ENCODE data around the gene MATCAP1. TPM values are rescaled to one million over a fixed set of nuclear protein-coding genes. Genes with fewer than 3 reads are reported as not detected.

The MATCAP1 gene
- total RNA-seq, 4 donors from 2014 or later: 20.3 to 50.0 (median 32.4) TPM

- Histone ChIP-seq H3K9me3 (no peaks in the 10 kb centered on the region), H3K4me1 (peaks cover 7 to 31% of the 10 kb centered on the region in 2 donors), H3K36me3 (peaks cover 25 to 28% of the 10 kb centered on the region in 2 donors), H3K27me3 (no peaks in the 10 kb centered on the region), H3K27ac (peak overlapping the region in 1 of 3 donors; percentile 28), H3K4me3 (replicated peaks in 1 of 3) (no peak overlapping the region)
- DNase-seq: peak; percentile 61 to 70
- 89 to 94% methylated on average over 4 of the region's 4 CpGs for WGBS, 2 donors
- intact Hi-C loops (cut with DNase I): no loop called here
- no peak for TF ChIP-seq POLR2A (IDR thresholded peaks at IDR 0.05)
- TF ChIP-seq, protein P1, sequence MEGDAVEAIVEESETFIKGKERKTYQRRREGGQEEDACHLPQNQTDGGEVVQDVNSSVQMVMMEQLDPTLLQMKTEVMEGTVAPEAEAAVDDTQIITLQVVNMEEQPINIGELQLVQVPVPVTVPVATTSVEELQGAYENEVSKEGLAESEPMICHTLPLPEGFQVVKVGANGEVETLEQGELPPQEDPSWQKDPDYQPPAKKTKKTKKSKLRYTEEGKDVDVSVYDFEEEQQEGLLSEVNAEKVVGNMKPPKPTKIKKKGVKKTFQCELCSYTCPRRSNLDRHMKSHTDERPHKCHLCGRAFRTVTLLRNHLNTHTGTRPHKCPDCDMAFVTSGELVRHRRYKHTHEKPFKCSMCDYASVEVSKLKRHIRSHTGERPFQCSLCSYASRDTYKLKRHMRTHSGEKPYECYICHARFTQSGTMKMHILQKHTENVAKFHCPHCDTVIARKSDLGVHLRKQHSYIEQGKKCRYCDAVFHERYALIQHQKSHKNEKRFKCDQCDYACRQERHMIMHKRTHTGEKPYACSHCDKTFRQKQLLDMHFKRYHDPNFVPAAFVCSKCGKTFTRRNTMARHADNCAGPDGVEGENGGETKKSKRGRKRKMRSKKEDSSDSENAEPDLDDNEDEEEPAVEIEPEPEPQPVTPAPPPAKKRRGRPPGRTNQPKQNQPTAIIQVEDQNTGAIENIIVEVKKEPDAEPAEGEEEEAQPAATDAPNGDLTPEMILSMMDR (IDR thresholded peaks at IDR 0.05): no peak
These were observed 36.2 kb downstream of the MATCAP1 start for GRCh38 chr16:67147437-67148140.

DNA sequence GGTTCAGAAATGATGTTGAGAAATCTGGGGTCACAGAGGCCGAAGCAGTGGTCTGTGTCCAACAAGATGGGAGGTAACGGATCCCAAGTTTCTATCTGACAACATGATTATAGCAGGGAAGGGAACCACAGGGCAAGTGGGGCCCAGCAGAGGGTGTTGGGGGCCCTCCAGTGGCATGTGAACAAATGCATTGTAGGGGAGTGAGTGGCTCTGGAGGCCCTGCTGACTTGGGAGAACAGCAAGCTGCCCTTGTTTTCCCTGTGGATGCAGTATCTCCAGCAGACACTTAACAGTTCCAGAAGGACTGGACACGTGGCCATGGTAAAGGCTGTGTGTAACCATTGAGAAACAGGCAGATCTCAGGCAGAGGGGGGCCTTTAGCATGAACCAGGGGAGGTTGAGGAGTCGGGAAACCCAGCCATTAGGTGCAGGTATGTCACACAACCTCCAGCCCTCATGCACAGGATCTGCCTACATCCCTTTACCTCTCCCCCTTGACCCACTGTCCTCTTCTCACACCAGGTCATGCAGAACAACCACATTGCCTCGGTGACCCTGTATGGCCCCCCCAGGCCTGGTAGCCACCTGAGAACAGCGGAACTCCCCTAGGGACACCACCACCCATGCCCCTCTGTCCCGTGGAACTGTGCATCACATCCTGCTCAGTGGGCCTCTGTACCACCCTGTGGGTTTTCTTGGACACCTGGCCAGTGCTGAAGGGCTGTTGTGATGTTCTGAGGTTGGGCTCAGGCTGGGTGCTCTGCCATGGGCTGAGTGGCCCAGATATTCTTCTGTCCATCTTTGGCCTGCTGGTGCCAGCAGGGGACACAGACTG lies 37.0 kb downstream of the MATCAP1 start:
- WGBS, 2 donors: 84 to 91% methylated on average over 7 of the region's 7 CpGs
- intact Hi-C loops (cut with DNase I): no loop called here

DNA sequence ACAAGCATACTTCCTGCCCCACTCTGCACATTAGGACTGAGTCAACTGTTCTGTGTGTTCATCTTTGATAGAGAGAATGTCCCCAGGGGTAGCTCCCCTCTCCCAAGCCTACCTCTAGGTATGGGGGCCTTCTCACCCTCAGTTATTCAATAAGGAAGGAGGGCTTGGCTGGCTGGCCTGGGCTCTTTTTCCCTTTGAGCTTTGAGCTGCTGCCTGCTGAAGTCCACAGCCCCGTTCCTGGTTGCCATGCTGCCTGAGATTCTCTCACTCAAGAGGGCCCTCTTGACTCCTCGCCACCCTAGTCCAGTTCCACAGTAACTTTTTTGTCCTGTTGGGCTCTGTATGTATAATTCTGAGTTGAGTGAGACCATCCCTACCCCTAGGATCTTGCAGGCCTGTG lies 38.0 kb downstream of the MATCAP1 start:
- H3K9me3 ChIP-seq: no peaks in the 10 kb centered on the region
- intact Hi-C loops (cut with DNase I): no loop called here
- 72 to 80% methylated on average over 2 of the region's 2 CpGs for WGBS, 2 donors
- no peak for DNase-seq
- no peak for TF ChIP-seq POLR2A (IDR thresholded peaks at IDR 0.05)
- peaks cover 42 to 44% of the 10 kb centered on the region in 2 donors for H3K36me3 ChIP-seq
- no peaks in the 10 kb centered on the region for H3K27me3 ChIP-seq
- H3K27ac ChIP-seq: no peak overlapping the region
- H3K4me3 ChIP-seq (replicated peaks in 1 of 3): no peak overlapping the region
- H3K4me1 ChIP-seq: peaks cover 7 to 21% of the 10 kb centered on the region in 2 donors

More for the DNA sequence above, 37.0 kb downstream of the MATCAP1 start:
- H3K27ac ChIP-seq: no peak overlapping the region
- H3K36me3 ChIP-seq: peaks cover 33 to 35% of the 10 kb centered on the region in 2 donors
- no peak for DNase-seq
- H3K9me3 ChIP-seq: no peaks in the 10 kb centered on the region
- TF ChIP-seq, protein P1 (IDR thresholded peaks at IDR 0.05): no peak
- TF ChIP-seq POLR2A (IDR thresholded peaks at IDR 0.05): no peak
- H3K27me3 ChIP-seq: no peaks in the 10 kb centered on the region
- H3K4me3 ChIP-seq (replicated peaks in 1 of 3): no peak overlapping the region
- peaks cover 7 to 29% of the 10 kb centered on the region in 2 donors for H3K4me1 ChIP-seq

DNA sequence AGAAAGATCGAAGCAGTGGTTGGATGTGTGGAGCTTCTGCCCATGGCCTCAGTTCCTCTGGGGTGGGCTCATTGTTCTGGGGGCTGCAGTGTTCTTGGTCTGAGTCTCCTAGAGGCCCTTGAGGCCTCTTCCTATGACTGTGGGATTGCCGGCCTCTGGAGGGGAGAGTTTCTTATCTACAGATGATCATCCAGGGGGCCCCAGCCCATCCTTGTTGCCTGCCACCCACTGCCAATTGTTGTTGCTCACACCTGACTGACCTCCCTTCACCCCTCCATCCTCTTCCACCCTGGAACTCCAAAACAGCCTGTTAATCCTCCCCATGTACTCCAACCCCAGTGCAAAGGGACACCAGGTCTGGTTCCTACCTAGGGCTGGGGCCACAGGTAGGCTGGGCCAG lies 38.8 kb downstream of the MATCAP1 start:
- H3K27ac ChIP-seq: no peak overlapping the region
- H3K9me3 ChIP-seq: no peaks in the 10 kb centered on the region
- H3K36me3 ChIP-seq: peaks cover 47 to 51% of the 10 kb centered on the region in 2 donors
- WGBS, 2 donors: 96 to 100% methylated on average over 2 of the region's 2 CpGs
- TF ChIP-seq, protein P1 (IDR thresholded peaks at IDR 0.05): no peak
- no peak for TF ChIP-seq POLR2A (IDR thresholded peaks at IDR 0.05)
- no peaks in the 10 kb centered on the region for H3K27me3 ChIP-seq
- no peak overlapping the region for H3K4me3 ChIP-seq (replicated peaks in 1 of 3)
- intact Hi-C loops (cut with DNase I): no loop called here
- DNase-seq: no peak
- H3K4me1 ChIP-seq: peaks cover 7 to 16% of the 10 kb centered on the region in 2 donors

GRCh38 chr16:67142342-67142741 lies 41.4 kb downstream of the MATCAP1 start:
- H3K27ac ChIP-seq: no peak overlapping the region
- no peaks in the 10 kb centered on the region for H3K27me3 ChIP-seq
- H3K9me3 ChIP-seq: no peaks in the 10 kb centered on the region
- peaks cover 2 to 7% of the 10 kb centered on the region in 2 donors for H3K4me1 ChIP-seq
- no peak for TF ChIP-seq POLR2A (IDR thresholded peaks at IDR 0.05)
- TF ChIP-seq, protein P1 (IDR thresholded peaks at IDR 0.05): no peak
- intact Hi-C loops (cut with DNase I): no loop called here
- no peak for DNase-seq
- WGBS, 2 donors: 94 to 95% methylated on average over 4 to 7 of the region's 9 CpGs
- H3K4me3 ChIP-seq (replicated peaks in 1 of 3): no peak overlapping the region
- peaks cover 51 to 54% of the 10 kb centered on the region in 2 donors for H3K36me3 ChIP-seq

Data from thyroid gland (tissue), 4 donors.